ENCODE data around the gene OR52W1.
A peak's percentile ranks its signal among the peaks of the same experiment; 100 is the strongest.

Gene OR52W1

DNA sequence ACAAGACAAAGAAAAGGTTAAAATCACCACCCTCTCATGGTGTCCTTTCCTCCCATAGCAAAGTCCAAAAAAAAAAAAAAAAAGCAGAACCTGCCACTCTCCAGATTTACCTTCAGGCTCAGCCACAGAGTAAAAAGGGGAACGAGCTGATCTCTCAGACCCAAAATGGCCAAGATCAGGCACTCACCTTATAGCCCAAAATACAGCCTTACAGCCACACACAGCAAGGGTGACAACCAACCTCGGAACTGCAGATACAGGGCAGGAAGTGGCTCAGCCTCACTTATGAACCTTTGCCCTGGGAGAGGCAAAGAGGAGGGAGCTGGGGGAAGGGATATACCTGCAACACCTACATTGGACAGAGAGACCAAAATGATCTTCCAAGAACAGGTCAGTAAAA, 30.9 kb downstream of the OR52W1 start:
- DNase-seq (ENCODE audit: low spot score) (no peak), ATAC-seq (ENCODE audit: low read depth) (no peak)
- TF ChIP-seq, protein P1, sequence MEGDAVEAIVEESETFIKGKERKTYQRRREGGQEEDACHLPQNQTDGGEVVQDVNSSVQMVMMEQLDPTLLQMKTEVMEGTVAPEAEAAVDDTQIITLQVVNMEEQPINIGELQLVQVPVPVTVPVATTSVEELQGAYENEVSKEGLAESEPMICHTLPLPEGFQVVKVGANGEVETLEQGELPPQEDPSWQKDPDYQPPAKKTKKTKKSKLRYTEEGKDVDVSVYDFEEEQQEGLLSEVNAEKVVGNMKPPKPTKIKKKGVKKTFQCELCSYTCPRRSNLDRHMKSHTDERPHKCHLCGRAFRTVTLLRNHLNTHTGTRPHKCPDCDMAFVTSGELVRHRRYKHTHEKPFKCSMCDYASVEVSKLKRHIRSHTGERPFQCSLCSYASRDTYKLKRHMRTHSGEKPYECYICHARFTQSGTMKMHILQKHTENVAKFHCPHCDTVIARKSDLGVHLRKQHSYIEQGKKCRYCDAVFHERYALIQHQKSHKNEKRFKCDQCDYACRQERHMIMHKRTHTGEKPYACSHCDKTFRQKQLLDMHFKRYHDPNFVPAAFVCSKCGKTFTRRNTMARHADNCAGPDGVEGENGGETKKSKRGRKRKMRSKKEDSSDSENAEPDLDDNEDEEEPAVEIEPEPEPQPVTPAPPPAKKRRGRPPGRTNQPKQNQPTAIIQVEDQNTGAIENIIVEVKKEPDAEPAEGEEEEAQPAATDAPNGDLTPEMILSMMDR (IDR thresholded peaks at IDR 0.05; ENCODE audit: poor library complexity, severe bottlenecking): no peak
- no peak overlapping the region for H3K27ac ChIP-seq (ENCODE audit: poor library complexity, severe bottlenecking)
- no peaks in the 10 kb centered on the region for H3K4me1 ChIP-seq (ENCODE audit: insufficient read depth, poor library complexity, severe bottlenecking)
- no peak overlapping the region for H3K4me3 ChIP-seq (ENCODE audit: severe bottlenecking)
- H3K9me3 ChIP-seq (ENCODE audit: severe bottlenecking): no peaks in the 10 kb centered on the region
- no peaks in the 10 kb centered on the region for H3K27me3 ChIP-seq (ENCODE audit: insufficient read depth, poor library complexity, severe bottlenecking)
- no peaks in the 10 kb centered on the region for H3K36me3 ChIP-seq (ENCODE audit: low read depth)

DNA sequence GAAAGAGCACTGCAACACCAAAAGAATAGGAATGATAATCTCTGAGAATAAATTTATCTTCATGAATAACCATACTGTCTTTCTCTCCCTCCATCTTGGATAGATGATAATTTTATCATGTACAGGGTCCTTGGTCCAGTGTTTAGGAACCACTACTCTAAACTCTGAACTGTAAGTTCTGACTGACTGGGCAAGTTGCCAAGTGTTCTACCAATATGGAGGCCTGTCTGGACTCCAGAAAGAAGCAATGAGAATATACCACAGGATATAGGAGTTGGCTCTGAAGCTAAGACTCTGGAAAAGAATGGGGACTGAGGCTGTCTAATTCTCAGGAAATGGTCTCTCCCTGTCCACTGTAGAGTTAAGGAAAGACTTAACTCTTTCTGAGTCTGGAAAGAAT, 33.9 kb downstream of the OR52W1 start:
- Histone ChIP-seq H3K27ac (ENCODE audit: poor library complexity, severe bottlenecking) (no peak overlapping the region), H3K27me3 (ENCODE audit: insufficient read depth, poor library complexity, severe bottlenecking) (no peaks in the 10 kb centered on the region), H3K9me3 (ENCODE audit: severe bottlenecking) (no peaks in the 10 kb centered on the region), H3K36me3 (ENCODE audit: low read depth) (no peaks in the 10 kb centered on the region), H3K4me1 (ENCODE audit: insufficient read depth, poor library complexity, severe bottlenecking) (no peaks in the 10 kb centered on the region), H3K4me3 (ENCODE audit: severe bottlenecking) (no peak overlapping the region)
- DNase-seq (ENCODE audit: low spot score) (no peak), ATAC-seq (ENCODE audit: low read depth) (no peak)
- TF ChIP-seq, protein P1 (IDR thresholded peaks at IDR 0.05; ENCODE audit: poor library complexity, severe bottlenecking): no peak

GRCh38 chr11:6233984-6234386, 35.0 kb downstream of the OR52W1 start:
- Histone ChIP-seq H3K9me3 (ENCODE audit: severe bottlenecking) (no peaks in the 10 kb centered on the region), H3K36me3 (ENCODE audit: low read depth) (no peaks in the 10 kb centered on the region), H3K4me1 (ENCODE audit: insufficient read depth, poor library complexity, severe bottlenecking) (no peaks in the 10 kb centered on the region), H3K27ac (ENCODE audit: poor library complexity, severe bottlenecking) (no peak overlapping the region), H3K4me3 (ENCODE audit: severe bottlenecking) (peak overlapping the region; percentile 76), H3K27me3 (ENCODE audit: insufficient read depth, poor library complexity, severe bottlenecking) (no peaks in the 10 kb centered on the region)
- DNase-seq (ENCODE audit: low spot score) (no peak), ATAC-seq (ENCODE audit: low read depth) (peak; percentile 3; the same call in 2 of the 3 replicates)
- TF ChIP-seq, protein P1 (IDR thresholded peaks at IDR 0.05; ENCODE audit: poor library complexity, severe bottlenecking): no peak

DNA sequence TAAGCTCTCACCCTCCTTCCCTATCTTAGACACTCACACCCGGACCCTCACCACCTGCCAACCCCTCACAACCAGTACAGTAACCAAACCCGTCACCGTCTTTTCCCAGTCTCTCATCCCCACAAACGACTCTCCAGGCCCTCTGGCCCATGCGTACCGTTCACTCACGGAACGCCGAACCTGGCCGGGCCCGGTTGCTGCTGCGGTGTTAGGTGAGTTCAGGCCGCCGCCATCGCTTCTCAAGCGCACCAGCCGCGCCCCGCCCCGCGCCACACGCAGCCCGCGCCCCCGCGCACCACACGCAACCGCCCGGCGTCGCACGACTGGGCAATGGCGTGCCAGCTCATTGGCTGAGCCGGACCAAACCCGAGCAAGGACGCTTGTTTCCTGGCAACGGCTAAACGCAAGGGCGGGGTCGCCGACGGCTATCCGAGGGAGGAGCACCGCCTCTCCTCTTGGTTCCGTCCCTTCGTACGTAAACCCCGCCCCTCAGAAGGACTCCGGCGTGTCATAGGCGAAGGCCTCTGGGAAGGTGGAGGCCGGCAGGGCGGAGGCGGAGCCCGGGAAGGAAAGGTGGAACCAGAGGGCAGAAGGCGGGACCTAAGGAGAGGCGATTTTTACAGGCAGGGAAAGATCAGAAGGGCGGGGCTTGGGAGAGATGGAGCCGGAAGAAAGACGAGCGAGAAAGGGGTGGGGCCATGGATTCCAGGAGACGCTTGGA, 35.5 kb downstream of the OR52W1 start, which contains the start of gene FHIP1B:
Gene FHIP1B (minus strand): TSS at position 250 of the 721 bp plus-strand sequence. CDS start 10,120 bp downstream, outside the sequence.
- Histone ChIP-seq H3K27ac (ENCODE audit: poor library complexity, severe bottlenecking) (peak within 1 kb of the TSS; percentile 27), H3K4me3 (ENCODE audit: severe bottlenecking) (peak within 1 kb of the TSS; percentile 76), H3K4me1 (ENCODE audit: insufficient read depth, poor library complexity, severe bottlenecking) (no peaks in the 10 kb centered on the region), H3K9me3 (ENCODE audit: severe bottlenecking) (no peaks in the 10 kb centered on the region), H3K36me3 (ENCODE audit: low read depth) (no peaks in the 10 kb centered on the region), H3K27me3 (ENCODE audit: insufficient read depth, poor library complexity, severe bottlenecking) (no peaks in the 10 kb centered on the region)
- peak; percentile 99 for DNase-seq (ENCODE audit: low spot score)
- peak; percentile 91 for ATAC-seq (ENCODE audit: low read depth)
- TF ChIP-seq, protein P1 (IDR thresholded peaks at IDR 0.05; ENCODE audit: poor library complexity, severe bottlenecking): no peak

DNA sequence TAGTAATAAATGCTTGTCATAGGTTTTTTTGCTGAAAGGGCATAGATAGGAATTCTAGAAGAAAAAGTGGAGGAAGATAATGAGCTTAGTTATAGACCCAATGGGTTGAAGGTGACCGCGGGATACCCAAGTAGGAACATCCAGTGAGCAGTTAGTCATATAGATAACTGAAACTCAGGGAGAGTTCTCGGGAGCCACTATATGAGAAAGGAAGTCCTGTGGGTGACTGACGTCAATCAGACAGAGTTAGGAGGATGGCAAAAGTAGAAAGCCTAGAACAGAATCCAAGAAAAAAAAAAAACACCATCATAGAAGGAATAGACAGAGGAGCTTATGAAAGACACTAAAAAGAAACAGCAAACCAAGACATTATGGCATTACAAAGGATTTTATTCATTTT, 38.2 kb downstream of the OR52W1 start:
- Histone ChIP-seq H3K36me3 (ENCODE audit: low read depth) (no peaks in the 10 kb centered on the region), H3K4me3 (ENCODE audit: severe bottlenecking) (no peak overlapping the region), H3K9me3 (ENCODE audit: severe bottlenecking) (no peaks in the 10 kb centered on the region), H3K27ac (ENCODE audit: poor library complexity, severe bottlenecking) (no peak overlapping the region), H3K27me3 (ENCODE audit: insufficient read depth, poor library complexity, severe bottlenecking) (no peaks in the 10 kb centered on the region), H3K4me1 (ENCODE audit: insufficient read depth, poor library complexity, severe bottlenecking) (no peaks in the 10 kb centered on the region)
- TF ChIP-seq, protein P1 (IDR thresholded peaks at IDR 0.05; ENCODE audit: poor library complexity, severe bottlenecking): no peak
- DNase-seq (ENCODE audit: low spot score): no peak
- ATAC-seq (ENCODE audit: low read depth): no peak
